Testis (tissue), 2 donors: ENCODE results near the gene CLEC4D.
"Not testable (repeated sequence)": the region's sequence is repeated elsewhere in the genome, so short reads cannot be mapped to it uniquely, and the experiment has no call there.

Experiments used
- CTCF ChIP-seq, 3 experiments: fragments of 450-650 bp in 2 of 3; fragments of 200-600 bp in 1 of 3; sonication (generic) in 1 of 3; IDR thresholded peaks; one replicate each; pipeline ENCODE4 v1.5.1; 2016 to 2019; ENCODE audit warnings: antibody characterized with exemption in 3 of 3, mild to moderate bottlenecking in 2 of 3, moderate library complexity in 1 of 3
- POLR2A ChIP-seq: fragments of 450-650 bp; IDR thresholded peaks from one replicate; pipeline ENCODE4 v1.6.1; 2017; ENCODE audit warnings: antibody characterized with exemption, mild to moderate bottlenecking, moderate library complexity

DNA sequence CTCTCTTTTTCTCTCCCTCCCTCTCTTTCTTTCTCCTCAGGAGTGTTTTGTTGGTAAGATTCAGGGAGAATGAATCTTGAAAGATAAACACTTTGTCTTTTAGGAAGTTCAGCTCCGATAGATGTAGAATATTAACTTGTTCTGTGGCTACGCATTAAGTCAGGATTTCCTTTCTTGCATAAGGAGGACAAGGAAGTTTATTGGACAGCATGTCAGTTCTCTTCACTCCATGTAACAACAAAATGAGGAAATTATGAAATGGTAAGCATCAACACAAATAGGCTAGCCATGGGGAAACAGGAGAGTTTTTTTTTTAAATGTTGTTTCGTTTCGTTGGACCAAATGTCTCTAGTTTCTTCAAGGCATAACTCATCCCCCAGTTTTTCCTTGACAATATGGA is 27.5 kb downstream of the CLEC4D start, which contains the start of gene CLEC4E:
- not testable (repeated sequence) for TF ChIP-seq CTCF (IDR thresholded peaks at IDR 0.05); POLR2A
